ENCODE results near the gene ZEB2. TPM values are rescaled to one million over a fixed set of nuclear protein-coding genes. Genes with fewer than 3 reads are reported as not detected.

Gene ZEB2
- total and polyA plus RNA-seq, 2 of the 8 experiments (the other 6 are each of a cell fraction or from before 2014, with no cell fraction given): 0.38 TPM; not detected in 1

DNA sequence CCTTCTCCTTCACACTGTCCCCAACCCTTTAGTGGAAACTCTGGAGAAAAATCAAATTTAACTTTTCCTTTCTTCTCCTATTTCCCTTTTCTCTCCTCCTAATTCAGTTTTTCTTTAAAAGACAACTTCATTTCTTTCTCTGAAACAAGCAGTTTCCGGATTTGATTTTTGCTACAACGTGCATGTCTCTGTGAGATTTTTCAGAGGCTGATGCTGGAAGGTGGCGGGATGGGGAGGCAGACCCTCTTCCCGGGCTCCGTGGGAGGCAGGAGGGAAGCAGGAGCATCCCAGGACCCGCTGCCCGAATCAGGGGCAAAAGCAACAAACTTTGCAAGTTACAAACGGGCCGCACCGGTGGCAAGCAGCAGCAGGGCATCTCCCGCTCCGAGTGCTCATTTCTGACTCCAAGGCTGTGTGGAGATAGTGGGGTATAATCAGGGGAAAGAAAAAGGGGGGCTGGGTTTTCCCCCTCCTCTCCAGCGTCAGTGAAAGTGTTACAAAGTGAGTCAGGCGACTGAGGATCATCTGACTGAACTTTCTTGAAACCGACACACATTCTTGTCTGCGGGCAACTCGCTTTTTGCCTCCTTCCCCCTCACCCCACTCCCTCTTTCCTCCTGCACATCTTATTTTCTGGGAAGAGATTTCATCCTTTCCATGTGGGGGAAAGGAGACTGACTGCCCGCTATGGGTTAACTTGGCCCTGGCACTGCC lies 6.4 kb downstream of the ZEB2 start (continued):
- TF ChIP-seq SAP30 (IDR thresholded peaks at IDR 0.05; ENCODE audit: insufficient read depth, insufficient replicate concordance, low read length): no peak
- no peak for TF ChIP-seq SIN3A (conservative IDR thresholded peaks at IDR 0.05 in 1 of 2, IDR thresholded peaks at IDR 0.05 in 1 of 2; ENCODE audit: low read depth in 1 of 2, low read length in 2 of 2)
- TF ChIP-seq, protein P1, sequence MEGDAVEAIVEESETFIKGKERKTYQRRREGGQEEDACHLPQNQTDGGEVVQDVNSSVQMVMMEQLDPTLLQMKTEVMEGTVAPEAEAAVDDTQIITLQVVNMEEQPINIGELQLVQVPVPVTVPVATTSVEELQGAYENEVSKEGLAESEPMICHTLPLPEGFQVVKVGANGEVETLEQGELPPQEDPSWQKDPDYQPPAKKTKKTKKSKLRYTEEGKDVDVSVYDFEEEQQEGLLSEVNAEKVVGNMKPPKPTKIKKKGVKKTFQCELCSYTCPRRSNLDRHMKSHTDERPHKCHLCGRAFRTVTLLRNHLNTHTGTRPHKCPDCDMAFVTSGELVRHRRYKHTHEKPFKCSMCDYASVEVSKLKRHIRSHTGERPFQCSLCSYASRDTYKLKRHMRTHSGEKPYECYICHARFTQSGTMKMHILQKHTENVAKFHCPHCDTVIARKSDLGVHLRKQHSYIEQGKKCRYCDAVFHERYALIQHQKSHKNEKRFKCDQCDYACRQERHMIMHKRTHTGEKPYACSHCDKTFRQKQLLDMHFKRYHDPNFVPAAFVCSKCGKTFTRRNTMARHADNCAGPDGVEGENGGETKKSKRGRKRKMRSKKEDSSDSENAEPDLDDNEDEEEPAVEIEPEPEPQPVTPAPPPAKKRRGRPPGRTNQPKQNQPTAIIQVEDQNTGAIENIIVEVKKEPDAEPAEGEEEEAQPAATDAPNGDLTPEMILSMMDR (IDR thresholded peaks at IDR 0.05; ENCODE audit: control extremely low read depth in 1 of 3, insufficient read depth in 1 of 3, low read depth in 1 of 3, low read length in 3 of 3): no peak
- 0 out of 2 replicates have a peak, but pooled peaks have one; percentile 30 for TF ChIP-seq RBBP5 (IDR thresholded peaks at IDR 0.05; ENCODE audit: borderline replicate concordance, low read depth, low read length)
- TF ChIP-seq, protein P2, sequence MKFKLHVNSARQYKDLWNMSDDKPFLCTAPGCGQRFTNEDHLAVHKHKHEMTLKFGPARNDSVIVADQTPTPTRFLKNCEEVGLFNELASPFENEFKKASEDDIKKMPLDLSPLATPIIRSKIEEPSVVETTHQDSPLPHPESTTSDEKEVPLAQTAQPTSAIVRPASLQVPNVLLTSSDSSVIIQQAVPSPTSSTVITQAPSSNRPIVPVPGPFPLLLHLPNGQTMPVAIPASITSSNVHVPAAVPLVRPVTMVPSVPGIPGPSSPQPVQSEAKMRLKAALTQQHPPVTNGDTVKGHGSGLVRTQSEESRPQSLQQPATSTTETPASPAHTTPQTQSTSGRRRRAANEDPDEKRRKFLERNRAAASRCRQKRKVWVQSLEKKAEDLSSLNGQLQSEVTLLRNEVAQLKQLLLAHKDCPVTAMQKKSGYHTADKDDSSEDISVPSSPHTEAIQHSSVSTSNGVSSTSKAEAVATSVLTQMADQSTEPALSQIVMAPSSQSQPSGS (IDR thresholded peaks at IDR 0.05; ENCODE audit: low read length): no peak
- no peak for TF ChIP-seq TBP (IDR thresholded peaks at IDR 0.05; ENCODE audit: low read depth, low read length)
- no peak for TF ChIP-seq YY1 (IDR thresholded peaks at IDR 0.05; ENCODE audit: low read depth, low read length)
- peak; percentile 57; the same call in 1 of the 2 replicates for TF ChIP-seq TEAD4 (IDR thresholded peaks at IDR 0.05; ENCODE audit: low read depth, low read length)
- no peak for TF ChIP-seq KDM5A (IDR thresholded peaks at IDR 0.05; ENCODE audit: low read length)
- TF ChIP-seq RNF2 (IDR thresholded peaks at IDR 0.05; ENCODE audit: borderline replicate concordance, low read depth, low read length, missing control alignments, poor library complexity, severe bottlenecking): peak; percentile 82
- TF ChIP-seq HDAC6 (IDR thresholded peaks at IDR 0.05; ENCODE audit: low read depth, low read length): no peak
- no peak for TF ChIP-seq KDM1A (IDR thresholded peaks at IDR 0.05; ENCODE audit: borderline replicate concordance, low read length)
- TF ChIP-seq EGR1 (IDR thresholded peaks at IDR 0.05; ENCODE audit: borderline replicate concordance, low read depth, low read length): no peak
- TF ChIP-seq SIRT6 (IDR thresholded peaks at IDR 0.05; ENCODE audit: low read length): no peak
